Esophagus squamous epithelium (tissue), 5 donors: ENCODE measurements around the gene TEAD1. TPM values are rescaled to one million over a fixed set of nuclear protein-coding genes. Genes with fewer than 3 reads are reported as not detected.
A peak's percentile ranks its signal among the peaks of the same experiment; 100 is the strongest.

Source experiments
- DNase-seq: peaks from one replicate; lab custom pipeline; 2025; lab: John Stamatoyannopoulos, UW
- H3K27ac ChIP-seq, 4 donors: fragments of 200-600 bp; sonication (generic); one replicate each; pipeline ENCODE4 v1.5.1; 2016 to 2019; ENCODE audit warnings: mild to moderate bottlenecking in 1 of 4
- H3K27me3 ChIP-seq, 4 donors: fragments of 200-600 bp; sonication (generic); 1 replicate in 3 of 4; 2 replicates in 1 of 4; pipeline versions ENCODE4 v1.5.1 to v1.6.0; 2017 to 2021; ENCODE audit warnings: antibody characterized with exemption in 1 of 4
- H3K36me3 ChIP-seq, 3 donors: fragments of 200-600 bp; sonication (generic); one replicate each; pipeline ENCODE4 v1.5.1; 2016 to 2019
- H3K4me1 ChIP-seq, 3 donors: fragments of 200-600 bp; sonication (generic); one replicate each; pipeline ENCODE4 v1.5.1; 2017 to 2019
- H3K4me3 ChIP-seq, 4 donors: fragments of 200-600 bp; sonication (generic); 1 replicate in 3 of 4; 2 replicates in 1 of 4; pipeline ENCODE4 v1.5.1; 2016 to 2019; ENCODE audit warnings: mild to moderate bottlenecking in 2 of 4, moderate library complexity in 1 of 4
- H3K9me3 ChIP-seq, 3 donors: fragments of 200-600 bp; sonication (generic); one replicate each; pipeline ENCODE4 v1.5.1; 2016 to 2019
- CTCF ChIP-seq, 6 experiments: fragments of 450-650 bp in 4 of 6; fragments of 200-600 bp in 2 of 6; sonication (generic) in 2 of 6; IDR thresholded peaks; one replicate each; pipeline ENCODE4 v1.5.1; 2016 to 2019; ENCODE audit warnings: antibody characterized with exemption in 6 of 6, mild to moderate bottlenecking in 4 of 6, moderate library complexity in 4 of 6
- POLR2A ChIP-seq, 4 donors: fragments of 450-650 bp; IDR thresholded peaks; one replicate each; pipeline ENCODE4 v1.6.1; 2017; ENCODE audit warnings: antibody characterized with exemption in 4 of 4, mild to moderate bottlenecking in 4 of 4, moderate library complexity in 3 of 4
- WGBS, 2 donors: methylation state at CpG; one replicate each; pipeline ENCODE4 v1.1.5; 2018; 5-methylcytosine and 5-hydroxymethylcytosine counted together
- intact Hi-C: fragments of 100-400 bp; cut with DNase I; formaldehyde crosslinking; loops from one replicate; pipeline ENCODE4 v1.15.0; 2022
- total RNA-seq, 4 donors: library from RNA; depleted of rRNA; stranded (reverse); fragments of >200 nt; gene quantifications; one replicate each; pipeline ENCODE4 v1.1.0, GENCODE V29; 2016
- donor health status: DM: yes; HTN: yes; CAD: no.

The TEAD1 gene
- total RNA-seq, 4 donors from 2014 or later, result 33.3 to 75.2 (median 49.8) TPM

- Histone ChIP-seq H3K4me3 (no peak overlapping the region), H3K36me3 (peaks cover 0 to 3% (median 0%) of the 10 kb centered on the region in 3 donors), H3K9me3 (no peaks in the 10 kb centered on the region), H3K4me1 (peaks cover 28 to 72% (median 42%) of the 10 kb centered on the region in 3 donors), H3K27ac (peak overlapping the region in 3 of 4 donors; percentile 51 to 65 (median 63)), H3K27me3 (no peaks in the 10 kb centered on the region)
- intact Hi-C loops, result no loop called here
- TF ChIP-seq POLR2A (IDR thresholded peaks at IDR 0.05), result no peak
- TF ChIP-seq CTCF (IDR thresholded peaks at IDR 0.05), result no peak
- WGBS, 2 donors, result 44 to 50% methylated on average over 2 of the region's 2 CpGs
- DNase-seq, result no peak
These were observed 126.7 kb downstream of the TEAD1 start for GRCh38 chr11:12800871-12801270.

GRCh38 chr11:12801976-12802375 is 127.8 kb downstream of the TEAD1 start:
- Histone ChIP-seq H3K36me3 (no peaks in the 10 kb centered on the region), H3K27ac (peak overlapping the region in 3 of 4 donors; percentile 64 to 82 (median 81)), H3K4me1 (peaks cover 28 to 81% (median 47%) of the 10 kb centered on the region in 3 donors), H3K27me3 (no peaks in the 10 kb centered on the region), H3K4me3 (no peak overlapping the region), H3K9me3 (no peaks in the 10 kb centered on the region)
- no peak for TF ChIP-seq CTCF (IDR thresholded peaks at IDR 0.05)
- no peak for TF ChIP-seq POLR2A (IDR thresholded peaks at IDR 0.05)
- no peak for DNase-seq
- WGBS, 2 donors, result 63 to 79% methylated on average over 1 of the region's 1 CpG
- intact Hi-C loops, result no loop called here

- no peaks in the 10 kb centered on the region for H3K9me3 ChIP-seq
- no peaks in the 10 kb centered on the region for H3K36me3 ChIP-seq
- H3K4me1 ChIP-seq, result peaks cover 28 to 81% (median 47%) of the 10 kb centered on the region in 3 donors
- intact Hi-C loops, result no loop called here
- peak overlapping the region; percentile 64 to 82 (median 75) for H3K27ac ChIP-seq
- TF ChIP-seq CTCF (IDR thresholded peaks at IDR 0.05), result no peak
- no peak for DNase-seq
- H3K4me3 ChIP-seq, result no peak overlapping the region
- 37 to 44% methylated on average over 7 to 13 of the region's 16 CpGs for WGBS, 2 donors
- H3K27me3 ChIP-seq, result no peaks in the 10 kb centered on the region
These were observed 128.3 kb downstream of the TEAD1 start for GRCh38 chr11:12802418-12803085.

GRCh38 chr11:12803086-12803826 is 129.0 kb downstream of the TEAD1 start:
- DNase-seq, result no peak
- intact Hi-C loops, result no loop called here
- H3K36me3 ChIP-seq, result no peaks in the 10 kb centered on the region
- WGBS, 2 donors, result 35 to 42% methylated on average over 5 to 7 of the region's 7 CpGs
- no peak overlapping the region for H3K4me3 ChIP-seq
- no peaks in the 10 kb centered on the region for H3K27me3 ChIP-seq
- H3K9me3 ChIP-seq, result no peaks in the 10 kb centered on the region
- peak overlapping the region; percentile 64 to 82 (median 75) for H3K27ac ChIP-seq
- no peak for TF ChIP-seq CTCF (IDR thresholded peaks at IDR 0.05)
- TF ChIP-seq POLR2A (IDR thresholded peaks at IDR 0.05), result no peak
- peaks cover 28 to 85% (median 47%) of the 10 kb centered on the region in 3 donors for H3K4me1 ChIP-seq

GRCh38 chr11:12806113-12806512 is 131.9 kb downstream of the TEAD1 start:
- 58 to 63% methylated on average over 2 of the region's 2 CpGs for WGBS, 2 donors
- no peak overlapping the region for H3K4me3 ChIP-seq
- no peaks in the 10 kb centered on the region for H3K9me3 ChIP-seq
- TF ChIP-seq CTCF (IDR thresholded peaks at IDR 0.05) (no peak), POLR2A (IDR thresholded peaks at IDR 0.05) (no peak)
- peak overlapping the region in 1 of 4 donors; percentile 66 for H3K27ac ChIP-seq
- peaks cover 12 to 85% (median 46%) of the 10 kb centered on the region in 3 donors for H3K4me1 ChIP-seq
- H3K36me3 ChIP-seq, result no peaks in the 10 kb centered on the region
- DNase-seq, result no peak
- intact Hi-C loops, result no loop called here
- no peaks in the 10 kb centered on the region for H3K27me3 ChIP-seq
